Osteoblast (primary cell): Measurements from ENCODE around the gene C19orf85. TPM values are rescaled to one million over a fixed set of nuclear protein-coding genes. Genes with fewer than 3 reads are reported as not detected.
A peak's percentile ranks its signal among the peaks of the same experiment; 100 is the strongest.

Experiments used
- DNase-seq: peaks from one replicate; pipeline ENCODE4 v3.0.0; 2011; ENCODE audit warnings: low spot score, mixed read lengths; ENCODE audit not compliant: insufficient read length; ENCODE audit errors: missing footprints
- H2AFZ ChIP-seq: 2 replicates; pipeline ENCODE4 v1.6.0; 2011; ENCODE audit warnings: mild to moderate bottlenecking, low read length
- H3K27ac ChIP-seq: 2 replicates; pipeline ENCODE4 v1.5.1; 2011; ENCODE audit warnings: mild to moderate bottlenecking, low read depth, low read length, moderate library complexity
- H3K27me3 ChIP-seq: 2 replicates; pipeline ENCODE4 v1.6.0; 2012; ENCODE audit warnings: mild to moderate bottlenecking, control low read depth, inconsistent platforms, low read length, moderate library complexity; ENCODE audit not compliant: insufficient read depth
- H3K36me3 ChIP-seq: 2 replicates; pipeline ENCODE4 v1.5.1; 2011; ENCODE audit warnings: mild to moderate bottlenecking, low read length, control low read depth, moderate library complexity; ENCODE audit not compliant: insufficient read depth
- H3K4me1 ChIP-seq: 2 replicates; pipeline ENCODE4 v1.5.1; 2011; ENCODE audit warnings: mild to moderate bottlenecking, low read length, control low read depth, moderate library complexity; ENCODE audit not compliant: insufficient read depth
- H3K4me2 ChIP-seq: 2 replicates; pipeline ENCODE4 v1.6.0; 2011; ENCODE audit warnings: mild to moderate bottlenecking, low read length; ENCODE audit not compliant: insufficient read depth
- H3K4me3 ChIP-seq: fragments of 200-600 bp; sonication (generic); 3 replicates; pipeline ENCODE4 v1.5.1; 2012; ENCODE audit warnings: mild to moderate bottlenecking, low read length, inconsistent platforms; ENCODE audit not compliant: insufficient read depth
- H3K79me2 ChIP-seq: 2 replicates; pipeline ENCODE4 v1.6.0; 2012; ENCODE audit warnings: mild to moderate bottlenecking, low read length, control low read depth, inconsistent platforms; ENCODE audit not compliant: insufficient read depth
- H3K9me3 ChIP-seq: 2 replicates; pipeline ENCODE4 v1.5.1; 2011; ENCODE audit warnings: low read depth, low read length, control low read depth
- H4K20me1 ChIP-seq: 2 replicates; pipeline ENCODE4 v1.6.0; 2012; ENCODE audit warnings: mild to moderate bottlenecking, low read length, control low read depth; ENCODE audit not compliant: insufficient read depth
- CTCF ChIP-seq: IDR thresholded peaks from 2 replicates; pipeline ENCODE4 v1.5.1; 2011; ENCODE audit warnings: mild to moderate bottlenecking, low read depth, low read length, moderate library complexity; ENCODE audit errors: extremely low read depth
- total RNA-seq: library from RNA; depleted of rRNA; stranded (reverse); fragments of >200 nt; gene quantifications from 2 replicates; pipeline ENCODE4 v1.2.3, GENCODE V29; 2012

Gene C19orf85
- total RNA-seq, 1 donor: not detected

- Histone ChIP-seq H3K4me3 (no peak overlapping the region), H4K20me1 (no peaks in the 10 kb centered on the region), H3K27ac (no peak overlapping the region), H2AFZ (no peak overlapping the region), H3K79me2 (no peaks in the 10 kb centered on the region), H3K36me3 (no peaks in the 10 kb centered on the region), H3K27me3 (peaks cover 15% of the 10 kb centered on the region), H3K4me1 (no peaks in the 10 kb centered on the region), H3K4me2 (no peak overlapping the region), H3K9me3 (no peaks in the 10 kb centered on the region)
- no peak for DNase-seq
- no peak for TF ChIP-seq CTCF
Observed at GRCh38 chr19:55434356-55434919, 30.1 kb downstream of the C19orf85 start.

DNA sequence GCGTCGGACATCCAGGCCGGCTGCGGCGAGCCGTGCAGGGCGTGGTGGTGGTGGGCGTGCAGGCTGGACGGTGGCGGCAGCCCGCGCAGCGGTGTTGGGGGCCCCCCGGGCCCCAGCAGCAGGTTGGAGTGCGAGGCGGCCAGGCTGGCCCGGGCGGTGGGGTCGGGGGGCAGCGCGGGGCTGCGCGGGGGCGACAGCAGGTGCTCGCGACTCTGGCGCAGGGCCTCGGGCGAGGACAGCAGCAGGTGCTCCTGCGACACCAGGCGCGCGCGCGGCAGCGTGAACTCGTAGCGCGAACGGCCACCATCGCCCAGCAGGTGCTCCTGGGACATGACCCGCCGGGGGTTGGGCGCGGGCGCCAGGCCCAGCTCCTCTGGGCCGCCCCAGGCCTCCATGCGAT lies 31.3 kb downstream of the C19orf85 start:
- peak; percentile 23 for DNase-seq
- Histone ChIP-seq H3K27ac (no peak overlapping the region), H3K27me3 (peaks cover 12% of the 10 kb centered on the region), H3K4me3 (no peak overlapping the region), H3K4me2 (no peak overlapping the region), H2AFZ (no peak overlapping the region), H3K36me3 (no peaks in the 10 kb centered on the region), H4K20me1 (no peaks in the 10 kb centered on the region), H3K4me1 (no peaks in the 10 kb centered on the region), H3K79me2 (no peaks in the 10 kb centered on the region), H3K9me3 (no peaks in the 10 kb centered on the region)
- TF ChIP-seq CTCF: no peak

- DNase-seq: peak; percentile 84
- no peak for TF ChIP-seq CTCF
- Histone ChIP-seq H4K20me1 (no peaks in the 10 kb centered on the region), H3K4me1 (no peaks in the 10 kb centered on the region), H3K9me3 (no peaks in the 10 kb centered on the region), H3K4me2 (no peak overlapping the region), H2AFZ (no peak overlapping the region), H3K79me2 (no peaks in the 10 kb centered on the region), H3K27me3 (peaks cover 12% of the 10 kb centered on the region), H3K27ac (no peak overlapping the region), H3K36me3 (no peaks in the 10 kb centered on the region), H3K4me3 (no peak overlapping the region)
Observed at GRCh38 chr19:55432241-55432959, 32.2 kb downstream of the C19orf85 start.

GRCh38 chr19:55431183-55431582 lies 33.4 kb downstream of the C19orf85 start:
- H3K4me1 ChIP-seq: no peaks in the 10 kb centered on the region
- no peak overlapping the region for H3K27ac ChIP-seq
- no peak overlapping the region for H2AFZ ChIP-seq
- H3K9me3 ChIP-seq: no peaks in the 10 kb centered on the region
- no peak overlapping the region for H3K4me3 ChIP-seq
- no peak for TF ChIP-seq CTCF
- no peak overlapping the region for H3K4me2 ChIP-seq
- no peaks in the 10 kb centered on the region for H3K36me3 ChIP-seq
- peaks cover 12% of the 10 kb centered on the region for H3K27me3 ChIP-seq
- no peaks in the 10 kb centered on the region for H3K79me2 ChIP-seq
- no peaks in the 10 kb centered on the region for H4K20me1 ChIP-seq
- peak; percentile 37 for DNase-seq
